Ammon's horn (tissue), 1 donor: ENCODE data around the gene IRX4.

Experiments used
- DNase-seq: peaks from one replicate; pipeline ENCODE4 v3.0.0-alpha.2; 2016; ENCODE audit warnings: low spot score

The IRX4 gene

DNA sequence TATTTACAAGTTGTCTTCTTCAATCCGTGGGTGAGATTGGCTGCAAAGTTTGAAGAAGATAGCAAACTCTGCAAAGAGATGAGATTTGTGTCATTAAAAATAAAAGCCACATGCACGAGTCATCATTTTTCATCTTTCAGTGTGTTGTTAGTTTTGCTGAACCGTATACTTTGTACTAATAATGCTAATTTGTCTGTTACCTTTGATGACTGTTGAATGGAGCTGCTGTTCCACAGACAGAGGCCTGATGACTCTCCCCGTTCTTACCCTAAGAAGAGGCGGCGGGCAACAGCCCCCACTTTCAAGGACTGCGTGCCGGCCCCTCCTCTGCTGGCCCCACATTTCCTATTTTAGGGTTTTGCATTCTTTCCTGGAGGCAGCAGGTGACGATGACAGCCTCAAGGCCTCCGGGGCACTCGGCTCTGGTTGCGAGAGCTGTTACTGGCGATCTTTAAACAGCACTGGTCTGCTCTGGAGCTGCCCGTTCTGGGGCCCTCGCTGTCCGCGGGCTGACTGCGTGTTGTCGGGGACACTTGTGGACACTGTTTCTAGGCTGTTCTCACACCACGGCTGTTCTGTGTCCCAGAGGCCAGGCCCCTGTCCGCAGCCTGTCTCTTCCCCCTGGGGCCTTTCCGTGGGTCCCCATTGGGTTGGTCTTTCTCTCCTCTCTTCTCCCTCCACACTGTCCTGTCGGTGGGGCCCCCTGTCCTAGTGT lies 46.4 kb downstream of the IRX4 start:
- DNase-seq: no peak

DNA sequence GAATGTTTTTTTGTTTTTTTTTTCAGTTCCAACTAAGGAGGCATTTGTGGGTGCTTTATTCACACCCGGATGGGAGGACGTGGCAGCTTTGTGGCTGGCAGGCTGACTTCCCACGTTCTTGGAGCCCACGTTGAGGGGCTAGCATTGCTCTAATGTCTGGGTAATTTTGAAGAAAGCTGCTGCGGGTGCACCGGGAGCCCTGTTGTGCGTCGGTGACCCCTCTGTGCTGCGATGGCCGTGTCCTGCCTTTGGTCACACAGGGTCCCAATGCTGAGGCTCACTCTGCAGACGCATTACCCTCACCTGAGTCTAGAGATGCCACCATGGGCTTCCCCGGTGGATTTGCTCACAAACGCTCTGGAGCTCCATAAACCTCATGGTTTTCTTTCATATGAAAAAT lies 47.3 kb downstream of the IRX4 start:
- DNase-seq: no peak

DNA sequence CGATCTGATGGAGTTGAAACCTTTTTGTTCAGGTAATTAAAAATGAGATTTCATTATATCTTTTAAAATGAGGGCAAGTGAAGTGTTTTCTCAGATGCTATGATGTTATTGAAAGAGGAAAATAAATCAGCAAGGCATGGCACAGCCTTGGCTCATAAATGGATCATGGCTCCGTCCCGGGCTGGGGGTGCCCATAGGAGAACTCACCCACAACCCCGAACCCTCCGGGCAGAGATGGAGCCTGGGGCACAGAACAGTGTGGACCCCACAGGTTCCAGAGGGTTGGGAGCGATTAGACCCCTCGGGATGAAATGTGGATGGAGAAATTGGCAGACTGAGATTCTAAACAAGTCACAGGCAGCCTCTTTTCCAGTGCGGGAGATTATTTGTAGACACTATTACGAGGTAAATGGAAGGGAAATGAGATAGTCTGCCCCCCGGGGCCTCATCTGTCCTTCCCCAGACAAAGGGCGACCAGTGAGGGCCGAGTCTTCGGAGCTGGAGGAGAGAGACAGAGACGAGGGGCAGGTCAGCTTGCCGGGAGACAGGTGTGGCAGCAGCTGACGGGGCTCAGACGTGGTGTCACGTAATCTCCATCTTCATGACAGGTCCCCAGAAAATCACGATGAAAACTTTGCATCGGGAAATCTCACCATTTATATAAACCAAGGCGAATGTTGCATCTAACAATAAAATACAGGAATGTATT lies 47.9 kb downstream of the IRX4 start:
- DNase-seq: no peak

DNA sequence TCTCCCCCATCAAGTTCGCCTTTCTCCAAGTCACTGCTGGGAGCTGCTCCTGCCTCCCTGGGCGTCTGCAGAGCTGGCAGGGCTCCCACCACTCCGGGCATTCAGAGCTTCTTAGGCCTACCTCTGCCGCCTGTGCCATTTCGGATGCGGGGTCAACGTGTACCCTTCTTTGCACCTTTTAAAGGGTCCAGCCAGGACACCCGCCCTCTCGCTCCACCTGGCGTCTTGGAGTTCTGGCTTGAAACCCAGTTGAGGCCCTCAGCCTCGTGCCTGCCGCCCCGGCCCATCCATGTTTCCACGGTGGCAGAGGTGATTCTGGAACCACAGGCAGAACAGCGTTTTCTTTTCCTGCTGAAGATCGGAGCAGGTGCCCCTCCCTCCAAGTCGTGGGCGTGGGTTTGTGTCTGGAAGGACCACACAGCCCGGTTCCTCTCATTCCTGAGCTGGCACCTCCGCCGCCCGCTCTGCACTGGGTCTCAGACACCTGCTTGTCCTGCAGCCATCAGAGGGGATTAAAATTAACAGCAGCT lies 48.6 kb downstream of the IRX4 start:
- no peak for DNase-seq

DNA sequence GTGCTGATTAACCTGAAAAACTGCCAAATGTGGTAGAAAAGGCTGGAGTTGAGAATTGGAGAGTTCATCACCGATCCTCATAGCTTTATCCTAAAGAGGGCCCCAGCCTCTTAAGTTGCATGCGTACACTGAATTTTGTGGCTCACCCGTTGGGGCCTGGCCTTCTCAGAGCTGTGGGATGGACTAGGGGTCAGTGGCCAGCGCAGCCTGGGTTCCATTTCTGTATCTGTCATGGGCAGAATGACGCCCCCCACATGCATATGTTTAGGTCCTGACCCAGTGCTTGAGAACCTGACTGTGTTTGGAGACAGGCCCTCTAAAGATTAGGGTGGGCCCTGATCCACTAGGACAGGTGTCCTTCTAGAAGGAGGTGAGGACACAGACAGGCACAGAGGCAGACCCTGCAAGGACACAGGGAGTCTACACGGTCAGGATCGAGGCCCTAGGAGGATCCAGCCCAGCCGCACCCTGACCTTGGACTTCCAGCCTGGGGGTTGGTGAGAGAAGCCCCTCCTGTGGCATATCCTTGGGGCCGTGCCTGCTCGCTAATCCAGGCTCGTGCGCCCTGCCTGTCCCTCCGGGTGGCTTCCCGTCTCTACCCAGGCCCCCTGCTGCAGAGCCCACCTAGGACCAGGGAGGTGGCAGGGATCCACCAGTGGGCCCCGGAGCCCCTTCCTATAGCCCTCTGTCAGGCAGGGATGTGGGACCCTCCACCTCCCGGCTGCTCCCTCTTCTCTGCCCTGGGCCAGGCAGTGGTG lies 49.3 kb downstream of the IRX4 start:
- no peak for DNase-seq

DNA sequence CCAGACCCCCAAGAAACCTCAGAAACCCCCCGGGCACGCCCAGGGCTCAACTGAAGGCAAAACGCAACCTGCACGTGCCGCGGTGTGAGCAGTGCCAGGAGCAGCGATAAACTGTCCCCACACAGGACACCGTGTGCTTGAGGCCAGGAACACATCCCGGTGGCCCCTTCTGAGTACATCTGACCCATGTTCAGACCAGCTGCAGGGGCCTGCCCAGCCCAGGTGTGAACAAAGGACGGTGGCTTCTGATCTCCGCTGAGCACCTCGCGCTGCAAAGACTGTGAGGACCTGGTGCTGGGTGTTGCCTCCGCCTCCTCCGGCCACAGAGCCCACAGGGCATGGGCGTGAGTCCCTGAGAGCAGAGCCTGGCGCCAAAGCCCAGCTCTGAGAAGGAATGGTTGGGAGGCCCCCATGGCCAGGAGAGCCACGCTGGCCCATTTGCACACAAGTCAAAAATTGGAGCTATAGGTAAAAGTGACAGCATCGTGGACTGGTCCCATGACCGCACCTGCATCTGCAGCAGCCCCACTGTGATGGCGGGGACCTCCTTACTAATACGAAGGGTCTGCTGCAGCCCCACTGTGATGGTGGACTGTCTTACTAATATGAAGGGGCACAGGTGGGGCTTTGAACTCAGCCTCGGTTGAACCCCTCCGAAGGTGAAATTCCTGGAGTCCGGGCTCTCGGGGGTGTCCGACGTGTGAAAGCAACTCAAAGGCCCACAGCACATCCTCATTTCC lies 50.0 kb downstream of the IRX4 start:
- no peak for DNase-seq

DNA sequence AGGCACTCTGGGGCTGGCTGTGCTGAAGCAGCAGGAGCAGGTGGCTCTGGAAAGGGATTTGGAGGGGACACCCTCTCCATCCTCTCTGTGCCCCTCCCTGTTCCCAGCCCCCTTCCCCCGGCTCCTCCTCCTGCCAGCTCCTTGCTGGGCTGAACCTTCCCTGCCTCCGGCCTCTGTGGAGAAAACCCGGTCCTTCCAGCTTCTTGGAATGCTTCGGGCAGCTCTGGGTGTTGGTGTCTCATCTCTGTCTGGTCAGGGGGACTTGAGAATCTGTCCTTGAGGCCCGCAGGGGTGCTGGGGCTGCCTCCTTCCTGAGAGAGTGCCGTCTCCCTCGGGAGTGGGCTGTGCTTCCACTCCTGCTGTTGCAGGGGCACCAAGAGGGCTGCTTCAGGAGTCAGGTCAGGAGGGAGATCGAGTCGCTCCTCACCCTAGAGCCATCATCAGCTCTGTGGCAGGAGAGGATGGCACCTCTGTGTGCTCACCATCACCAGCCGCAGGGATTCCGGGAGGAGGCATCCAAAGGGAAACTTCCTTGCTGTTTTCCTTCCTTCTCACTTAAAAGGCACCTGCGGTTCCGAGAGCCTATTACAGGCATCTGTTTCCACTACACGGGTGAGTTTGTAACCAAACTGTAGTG lies 50.9 kb downstream of the IRX4 start:
- no peak for DNase-seq

DNA sequence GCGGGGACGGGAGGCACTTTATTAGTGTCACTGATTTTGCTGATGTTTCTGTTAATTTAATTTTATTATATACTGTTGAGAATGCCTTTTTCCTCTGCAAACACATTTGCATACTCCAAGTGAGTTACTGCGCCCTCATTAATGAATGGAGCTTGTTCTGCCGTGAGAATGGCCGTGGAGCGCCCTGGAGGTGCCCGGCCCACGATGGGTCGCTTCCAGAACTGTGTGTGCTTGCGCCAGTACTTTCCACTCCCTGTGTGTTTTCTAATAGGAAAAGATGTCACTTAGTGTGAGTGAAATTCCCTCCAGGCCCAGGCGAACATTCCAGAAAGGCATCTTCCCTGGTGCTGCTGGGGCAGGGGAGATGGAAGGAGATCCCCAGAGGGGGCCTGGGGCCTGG lies 51.5 kb downstream of the IRX4 start:
- no peak for DNase-seq

DNA sequence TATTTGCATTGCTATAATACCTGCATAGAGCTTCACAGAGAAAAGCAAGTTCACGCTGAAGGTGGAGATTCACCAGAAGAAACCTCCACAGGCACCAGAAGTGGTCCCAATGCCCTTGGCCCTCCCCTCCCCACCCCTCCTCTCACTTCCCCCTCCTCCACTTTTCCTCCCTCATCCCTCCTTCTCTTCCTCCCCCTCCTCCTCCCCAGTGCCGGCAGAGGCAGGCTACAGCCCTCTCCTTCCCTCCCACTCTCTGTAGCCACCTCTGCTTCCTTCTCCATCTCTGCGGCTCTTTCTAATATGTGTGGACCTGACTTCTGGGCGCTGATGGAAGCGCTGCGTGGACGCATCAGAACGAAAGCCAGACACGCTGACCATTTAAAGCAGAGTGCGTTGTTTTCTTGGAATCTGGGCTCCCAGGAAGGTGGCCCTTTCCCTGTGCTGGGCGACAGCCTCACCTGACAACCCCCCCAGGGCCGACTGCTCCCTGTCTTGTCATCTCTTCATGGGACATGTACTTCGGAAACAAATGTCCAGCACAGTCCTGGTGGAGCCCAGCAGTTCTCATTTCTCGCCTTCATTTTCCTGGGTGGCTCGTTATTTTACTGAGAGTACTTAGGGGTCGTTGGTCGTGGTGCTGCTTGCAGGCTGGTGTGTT lies 52.0 kb downstream of the IRX4 start:
- no peak for DNase-seq

DNA sequence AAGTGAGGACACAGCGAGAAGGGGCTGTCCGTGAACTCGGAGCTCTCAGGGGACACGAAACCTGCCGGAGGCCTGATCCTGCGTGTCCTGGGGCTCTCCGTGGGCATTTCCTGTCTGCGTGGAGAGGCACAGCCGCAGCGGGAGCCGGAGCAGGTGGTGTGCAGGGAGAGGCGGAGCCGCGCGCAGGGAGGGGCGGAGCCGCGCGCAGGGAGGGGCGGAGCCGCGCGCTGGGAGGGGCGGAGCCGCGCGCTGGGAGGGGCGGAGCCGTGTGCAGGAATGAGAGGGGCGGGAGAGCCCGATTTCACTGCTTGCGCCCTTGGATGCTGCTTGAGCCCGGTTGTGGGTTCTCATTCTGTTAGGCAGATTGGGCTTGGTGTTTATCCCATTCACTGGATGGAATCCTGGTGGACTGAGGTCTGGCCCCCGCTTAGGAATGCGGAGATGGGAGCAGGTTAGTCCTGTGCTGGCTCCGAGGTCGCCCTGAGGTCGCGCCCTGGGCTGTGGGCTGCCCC lies 54.8 kb downstream of the IRX4 start:
- DNase-seq: no peak
